Inflammatory macrophage treated with lipopolysaccharide for 4 hours (primary cell): ENCODE data around the gene ABHD17B.

Source experiments
- DNase-seq: peaks from one replicate; pipeline ENCODE4 v3.0.0-alpha.2; 2020

ABHD17B gene

DNA sequence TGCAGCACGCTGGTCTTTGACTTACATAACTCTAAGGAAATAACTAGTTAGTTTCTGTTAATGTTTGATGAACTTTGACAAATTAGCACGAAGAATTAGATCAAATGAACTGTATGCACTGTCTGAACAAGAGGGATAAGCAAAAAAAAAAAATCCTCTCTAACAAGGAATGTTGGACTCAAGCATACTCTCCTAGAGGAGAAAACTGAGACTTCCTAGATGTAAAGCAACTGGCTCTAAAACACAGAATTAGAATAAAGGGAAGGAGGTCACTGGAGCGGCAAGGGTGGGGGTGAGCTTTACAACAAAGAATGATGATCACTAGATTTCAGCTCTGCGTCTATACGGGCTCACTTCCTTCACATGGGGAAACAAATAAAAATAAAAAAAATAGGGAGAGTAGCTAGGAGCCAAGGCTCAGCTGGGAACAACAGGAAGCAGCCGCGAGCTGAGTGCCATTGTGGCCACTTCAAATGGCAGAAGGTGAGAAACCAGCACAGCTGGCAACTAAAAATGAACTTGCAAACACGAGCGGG lies 94.0 kb downstream of the ABHD17B start:
- no peak for DNase-seq
